Stimulated activated CD4-positive, alpha-beta T cell treated with anti-CD3 and anti-CD28 coated beads, Interleukin-1b, Interleukin-23, amount 100 ng/mL, for 24 hours (primary cell): ENCODE data around the gene FGF22.

Source experiments
- DNase-seq, 4 experiments: peaks; one replicate each; pipeline ENCODE4 v3.0.0-alpha.2; 2020; ENCODE audit warnings: low read depth in 4 of 4, low spot score in 1 of 4

The FGF22 gene

GRCh38 chr19:677601-678436 is 38.1 kb downstream of the FGF22 start:
- no peak for DNase-seq

DNA sequence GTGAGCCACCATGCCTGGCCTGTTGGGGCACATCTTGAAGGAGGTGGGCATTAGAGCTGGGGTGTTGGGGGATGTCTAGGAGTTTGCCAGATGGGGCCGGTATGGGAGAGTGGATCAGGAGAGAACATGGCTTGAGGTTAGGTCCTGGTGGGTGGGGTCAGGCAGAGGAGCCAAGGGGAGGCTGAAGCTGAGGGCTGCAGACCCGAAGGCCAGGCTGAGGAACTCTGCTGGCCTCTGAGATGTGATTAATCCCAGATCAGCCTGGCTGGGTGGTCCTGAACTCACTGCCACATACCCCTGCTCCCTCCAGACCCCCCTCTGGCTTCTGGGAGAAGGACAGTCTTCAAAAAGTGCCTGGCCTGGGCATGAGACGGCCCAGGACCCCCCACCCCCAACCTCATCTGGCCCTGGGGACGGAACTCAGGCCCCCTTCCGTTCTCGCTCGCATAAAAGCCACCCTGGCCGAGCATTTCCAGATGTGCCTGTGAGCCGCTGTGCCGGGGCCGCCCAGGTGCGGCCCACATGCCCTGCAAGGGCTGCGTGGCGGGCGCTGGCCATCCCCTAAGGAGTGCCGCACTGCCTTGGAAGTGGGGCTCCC is 39.2 kb downstream of the FGF22 start:
- no peak for DNase-seq

DNA sequence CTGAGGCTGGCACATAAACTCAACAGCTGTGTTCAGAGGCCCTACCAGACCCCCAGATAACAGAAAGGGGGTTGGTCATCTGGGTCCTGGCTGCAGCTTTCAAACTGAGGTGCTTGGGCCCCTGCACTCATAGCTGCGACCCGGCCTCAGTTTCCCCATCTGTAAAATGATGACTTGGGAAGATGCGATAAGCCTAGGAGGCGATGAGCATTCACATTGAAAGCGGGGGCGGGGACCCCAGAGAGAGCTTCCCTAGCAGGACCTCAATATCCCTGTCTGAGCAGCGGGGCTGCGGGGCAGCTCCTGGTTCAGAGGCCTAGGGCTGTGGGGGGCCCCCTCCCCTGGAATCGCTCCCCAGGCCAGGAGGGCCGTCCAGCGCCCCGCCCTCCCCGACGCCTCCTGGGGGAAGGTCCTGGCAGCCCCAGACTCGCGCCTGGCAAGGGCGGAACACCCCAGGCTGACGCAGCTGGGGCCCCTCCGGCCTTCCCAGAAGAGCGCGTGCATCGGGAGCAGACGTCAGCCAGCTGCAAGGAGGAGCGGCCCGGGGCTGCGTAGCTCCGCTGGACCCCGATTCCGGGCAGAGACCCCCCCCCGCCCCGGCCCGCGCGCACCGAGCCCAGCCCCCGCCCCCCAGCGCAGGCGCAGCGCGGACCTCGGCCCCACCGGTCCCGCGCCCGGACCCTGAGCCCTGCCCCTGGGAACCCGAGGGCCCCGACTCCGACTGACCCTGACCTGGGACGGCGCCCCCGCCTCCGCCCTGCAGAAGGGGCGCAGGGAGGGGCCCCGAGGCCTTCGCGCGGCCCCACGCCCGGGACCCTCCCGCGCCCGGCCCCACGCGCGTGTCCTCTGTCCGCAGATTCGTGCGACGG is 40.0 kb downstream of the FGF22 start:
- peak in 1 of 4 experiments; percentile 45 for DNase-seq

DNA sequence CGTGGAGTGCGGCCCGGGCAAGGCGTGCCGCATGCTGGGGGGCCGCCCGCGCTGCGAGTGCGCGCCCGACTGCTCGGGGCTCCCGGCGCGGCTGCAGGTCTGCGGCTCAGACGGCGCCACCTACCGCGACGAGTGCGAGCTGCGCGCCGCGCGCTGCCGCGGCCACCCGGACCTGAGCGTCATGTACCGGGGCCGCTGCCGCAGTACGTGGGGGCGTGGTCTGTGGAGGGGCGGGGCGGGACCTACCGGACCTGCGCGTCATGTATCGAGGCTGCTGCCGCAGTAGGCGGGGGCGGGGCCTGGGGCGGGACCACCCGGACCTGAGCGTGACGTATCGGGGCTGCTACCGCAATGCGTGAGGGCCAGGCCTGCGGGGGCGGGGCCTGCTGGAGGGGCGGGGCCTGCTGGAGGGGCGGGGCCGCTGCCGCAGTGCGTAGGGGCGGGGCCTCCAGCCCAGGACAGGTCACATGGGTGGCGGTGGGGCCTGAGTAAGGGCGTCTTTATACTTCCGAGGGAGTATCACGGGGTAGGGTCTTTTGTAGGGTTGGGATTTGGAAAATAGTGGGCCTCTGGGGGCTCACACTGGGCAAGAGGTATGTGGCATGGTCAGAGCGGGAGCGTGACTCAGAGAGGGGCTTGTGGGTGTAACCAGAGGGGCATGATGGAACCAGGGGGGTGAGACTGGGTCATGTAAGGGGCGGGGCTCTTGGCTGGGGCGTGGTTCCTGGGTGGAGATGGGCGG is 40.8 kb downstream of the FGF22 start:
- DNase-seq: peak; percentile 99 to 100 (median 100)

DNA sequence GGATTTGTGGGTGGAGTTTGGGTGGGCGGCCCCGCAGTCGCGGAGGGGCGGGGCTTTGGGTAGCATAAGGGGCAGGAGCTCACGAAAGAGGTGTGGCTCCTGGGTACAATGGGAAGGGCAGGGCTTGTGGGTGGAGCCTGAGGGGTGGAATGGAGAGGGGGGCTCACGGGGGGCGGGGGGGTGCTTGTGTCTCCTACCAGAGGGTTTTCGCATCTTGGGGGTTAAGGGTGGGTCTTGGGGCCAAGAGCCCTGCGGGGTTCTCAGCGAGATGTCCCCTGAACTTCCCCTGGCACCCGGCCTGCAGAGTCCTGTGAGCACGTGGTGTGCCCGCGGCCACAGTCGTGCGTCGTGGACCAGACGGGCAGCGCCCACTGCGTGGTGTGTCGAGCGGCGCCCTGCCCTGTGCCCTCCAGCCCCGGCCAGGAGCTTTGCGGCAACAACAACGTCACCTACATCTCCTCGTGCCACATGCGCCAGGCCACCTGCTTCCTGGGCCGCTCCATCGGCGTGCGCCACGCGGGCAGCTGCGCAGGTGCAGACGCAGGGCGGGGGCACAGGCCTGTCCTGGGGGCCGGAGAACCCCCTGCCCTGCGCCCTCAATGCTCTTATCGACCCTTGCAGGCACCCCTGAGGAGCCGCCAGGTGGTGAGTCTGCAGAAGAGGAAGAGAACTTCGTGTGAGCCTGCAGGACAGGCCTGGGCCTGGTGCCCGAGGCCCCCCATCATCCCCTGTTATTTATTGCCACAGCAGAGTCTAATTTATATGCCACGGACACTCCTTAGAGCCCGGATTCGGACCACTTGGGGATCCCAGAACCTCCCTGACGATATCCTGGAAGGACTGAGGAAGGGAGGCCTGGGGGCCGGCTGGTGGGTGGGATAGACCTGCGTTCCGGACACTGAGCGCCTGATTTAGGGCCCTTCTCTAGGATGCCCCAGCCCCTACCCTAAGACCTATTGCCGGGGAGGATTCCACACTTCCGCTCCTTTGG is 41.6 kb downstream of the FGF22 start:
- DNase-seq: peak in 3 of 4 experiments; percentile 91 to 95 (median 92)

GRCh38 chr19:682678-683320 is 43.1 kb downstream of the FGF22 start:
- DNase-seq: no peak

DNA sequence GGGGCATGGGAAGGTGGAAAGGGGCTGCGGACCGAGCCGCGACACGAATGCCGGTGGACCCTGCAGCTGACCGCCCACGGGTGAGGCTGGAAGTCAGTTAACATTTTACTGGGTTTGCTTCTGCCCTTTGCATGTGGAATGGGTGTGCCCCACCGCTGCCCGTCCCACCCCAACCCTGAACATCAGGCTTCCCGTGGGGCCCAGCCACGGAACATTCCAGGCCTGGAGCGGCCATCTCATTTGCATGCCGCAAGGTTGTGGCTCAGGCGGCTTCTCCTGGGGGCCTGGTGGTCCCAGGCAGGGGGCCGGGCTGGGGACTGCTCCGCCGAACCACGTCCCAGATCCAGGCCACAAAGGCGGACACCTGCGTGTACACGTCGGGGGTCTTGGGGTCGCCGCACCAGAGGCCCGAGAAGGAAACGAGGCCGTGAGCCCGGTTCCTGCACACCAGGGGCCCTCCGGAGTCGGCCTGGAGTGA is 45.8 kb downstream of the FGF22 start:
- DNase-seq: no peak

GRCh38 chr19:686589-687297 is 47.1 kb downstream of the FGF22 start:
- no peak for DNase-seq

DNA sequence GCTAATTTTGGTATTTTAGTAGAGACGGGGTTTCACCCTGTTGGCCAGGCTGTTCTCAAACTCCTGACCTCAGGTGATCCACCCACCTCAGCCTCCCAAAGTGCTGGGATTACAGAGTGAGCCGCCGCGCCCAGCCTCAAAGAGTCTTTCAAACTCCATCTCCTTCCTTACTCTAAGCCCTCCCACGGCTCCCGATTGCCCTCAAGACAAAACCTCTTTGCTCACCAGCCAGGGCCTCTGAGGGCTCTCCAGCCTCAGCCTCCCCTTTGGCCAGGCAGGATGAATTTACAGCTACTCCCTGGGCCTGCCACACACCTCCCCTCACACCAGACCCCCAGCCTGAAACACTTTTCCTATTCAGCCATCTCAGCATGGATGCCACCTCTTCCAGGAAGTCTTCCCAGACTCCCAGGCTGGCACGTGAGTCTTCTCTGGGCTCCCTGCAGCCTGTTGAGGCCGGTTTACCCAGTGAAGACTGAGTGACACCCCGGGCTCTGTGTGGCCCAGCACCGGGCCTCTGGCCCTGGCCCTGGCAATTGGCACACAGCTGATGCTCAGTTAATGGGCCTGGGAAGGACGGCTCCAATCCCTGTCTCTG is 48.0 kb downstream of the FGF22 start:
- DNase-seq: no peak

- no peak for DNase-seq
Observed at GRCh38 chr19:688214-688613, 48.5 kb downstream of the FGF22 start.

DNA sequence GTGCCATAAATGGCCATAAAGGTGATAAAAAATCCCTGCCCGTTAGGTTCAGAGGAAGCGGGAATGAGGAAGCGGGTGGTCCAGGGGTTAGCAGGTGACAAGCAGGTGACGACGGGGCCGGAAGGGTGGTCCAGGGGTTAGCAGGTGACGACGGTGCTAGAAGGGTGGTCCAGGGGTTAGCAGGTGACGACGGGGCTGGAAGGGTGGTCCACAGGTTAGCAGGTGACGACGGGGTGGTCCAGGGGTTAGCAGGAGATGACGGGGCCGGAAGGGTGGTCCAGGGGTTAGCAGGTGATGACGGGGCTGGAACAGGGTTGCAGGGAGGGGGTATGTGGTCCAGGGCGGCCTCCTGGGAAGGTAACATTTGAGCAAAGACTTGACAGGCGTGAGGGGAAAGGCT is 49.3 kb downstream of the FGF22 start:
- DNase-seq: no peak

DNA sequence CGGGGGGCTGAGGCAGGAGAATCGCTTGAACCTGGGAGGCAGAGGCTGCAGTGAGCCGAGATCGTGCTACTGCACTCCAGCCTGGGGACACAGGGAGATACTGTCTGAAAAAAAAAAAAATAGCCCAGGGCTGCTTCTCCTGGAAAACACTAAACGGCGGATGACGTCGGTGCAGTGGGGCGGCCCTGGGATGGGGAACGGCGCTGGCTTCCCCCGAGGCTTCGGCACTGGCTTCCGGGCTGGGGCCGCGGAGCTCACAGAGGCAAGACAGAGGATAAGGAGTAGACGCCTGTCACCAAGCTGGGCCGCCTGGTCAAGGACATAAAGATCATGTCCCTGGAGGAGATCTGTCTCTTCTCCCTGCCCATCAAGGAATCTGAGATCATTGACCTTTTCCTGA is 50.5 kb downstream of the FGF22 start:
- no peak for DNase-seq
